HG03060 (cell line): ENCODE measurements around the gene MFAP1.

Experiments used
- ATAC-seq: cut with Tn5 transposase; IDR thresholded peaks from one replicate; pipeline ENCODE4 v1.9.1; 2021; ENCODE audit warnings: low read depth, moderate number of reproducible peaks; ENCODE audit not compliant: unreplicated experiment

MFAP1 gene

GRCh38 chr15:43777267-43777914 is 47.1 kb downstream of the MFAP1 start:
- peak; percentile 41 for ATAC-seq

GRCh38 chr15:43776718-43777266 is 47.7 kb downstream of the MFAP1 start, which contains the start of gene ELL3:
Gene ELL3, minus strand, starts transcription at chr15:43776966. Its CDS starts 65 bp downstream, at chr15:43776901.
- peak; percentile 17 for ATAC-seq

GRCh38 chr15:43776101-43776717 is 48.3 kb downstream of the MFAP1 start:
- ATAC-seq: peak; percentile 44

- ATAC-seq: no peak
Observed at GRCh38 chr15:43775411-43775965, 49.0 kb downstream of the MFAP1 start.

DNA sequence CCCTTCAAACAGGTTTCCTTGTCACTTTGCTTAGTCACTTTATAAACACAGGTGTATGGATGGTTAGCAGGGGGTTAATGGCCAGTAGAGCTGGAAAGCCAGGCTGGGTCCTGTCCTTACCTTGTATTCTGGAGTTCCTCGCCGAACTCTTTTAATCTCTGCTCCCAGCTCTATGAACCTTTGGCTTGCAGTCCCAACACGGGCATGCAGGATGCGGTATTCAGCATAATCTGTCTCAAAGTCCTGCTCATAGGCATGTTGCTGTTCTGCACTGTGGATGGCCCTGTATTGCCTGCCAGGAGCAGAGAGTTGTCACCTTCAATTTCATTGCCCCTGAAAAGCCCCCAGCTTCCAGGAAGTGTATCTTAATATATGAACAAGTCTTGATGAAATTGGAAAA is 50.4 kb downstream of the MFAP1 start:
- no peak for ATAC-seq

DNA sequence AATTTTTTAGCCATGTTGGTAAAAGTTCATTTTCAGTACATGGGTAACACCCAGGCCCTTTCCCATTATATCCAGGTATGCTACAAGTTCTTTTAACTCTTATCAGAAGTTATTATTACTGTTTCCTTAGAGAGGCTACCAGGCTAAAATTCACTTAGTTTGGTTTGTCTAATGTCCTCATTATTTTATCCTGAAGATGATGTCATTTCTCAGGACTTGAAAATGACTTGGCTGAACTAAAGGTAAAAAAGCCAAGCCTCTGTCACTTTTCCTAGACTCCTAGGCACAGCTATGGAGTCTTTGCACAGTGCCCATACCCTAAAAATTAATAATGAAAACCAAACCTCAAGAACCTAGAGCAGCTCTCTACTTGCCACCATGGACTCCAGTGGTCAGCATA is 51.9 kb downstream of the MFAP1 start:
- ATAC-seq: no peak

DNA sequence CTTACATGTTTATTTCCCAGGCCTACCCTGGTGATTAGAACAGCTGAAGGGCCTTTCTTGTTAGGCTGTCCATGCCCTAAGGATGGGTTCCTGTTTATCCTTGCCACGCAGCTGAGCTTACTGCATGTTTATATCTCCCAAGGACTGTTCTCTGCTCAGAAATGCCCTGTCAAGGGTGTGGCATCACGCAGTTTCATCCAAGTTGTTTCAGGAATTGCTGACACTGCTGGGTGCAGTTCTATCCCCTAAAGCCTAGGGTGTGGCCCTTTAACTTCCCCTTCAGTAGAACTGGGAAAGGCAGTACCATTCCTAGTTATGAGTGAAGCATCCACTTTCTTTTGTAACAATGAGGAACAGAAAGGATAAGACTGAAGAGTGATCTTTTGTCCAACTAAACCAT is 52.7 kb downstream of the MFAP1 start:
- no peak for ATAC-seq

- no peak for ATAC-seq
Observed at GRCh38 chr15:43769584-43770228, 54.8 kb downstream of the MFAP1 start.

- no peak for ATAC-seq
Observed at GRCh38 chr15:43763819-43764446, 60.6 kb downstream of the MFAP1 start.

DNA sequence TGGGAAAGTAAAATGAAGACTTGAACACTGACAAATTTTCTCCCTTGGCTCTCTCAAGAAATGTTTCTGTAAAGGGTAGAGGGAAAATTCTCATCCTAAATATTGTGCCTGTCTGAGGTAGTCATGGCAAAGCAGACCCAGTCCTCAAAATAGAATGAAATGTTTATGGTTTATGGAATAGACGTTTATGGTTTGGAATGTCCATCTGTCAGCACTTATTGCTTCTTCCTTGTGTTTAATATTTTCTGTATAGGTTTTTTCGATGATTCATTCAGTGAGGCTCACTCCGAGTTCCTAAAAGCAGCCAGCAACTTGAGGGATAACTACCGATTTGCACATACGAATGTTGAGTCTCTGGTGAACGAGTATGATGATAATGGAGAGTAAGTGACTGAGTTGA is 61.7 kb downstream of the MFAP1 start:
- no peak for ATAC-seq
